Measurements from ENCODE around the gene NKPD1. TPM values are rescaled to one million over a fixed set of nuclear protein-coding genes. Genes with fewer than 3 reads are reported as not detected.

The NKPD1 gene
- total RNA-seq, 1 donor from 2014 or later: 0.13 TPM

GRCh38 chr19:45172611-45173208, 11.9 kb upstream of the NKPD1 start:
- no peak for DNase-seq (ENCODE audit: low read depth, low spot score)

GRCh38 chr19:45172173-45172572, 11.4 kb upstream of the NKPD1 start:
- DNase-seq (ENCODE audit: low read depth, low spot score): no peak

- DNase-seq (ENCODE audit: low read depth, low spot score): peak; percentile 72
Measured at GRCh38 chr19:45171211-45171623, 10.4 kb upstream of the NKPD1 start.

GRCh38 chr19:45170146-45171106, 9.6 kb upstream of the NKPD1 start:
- DNase-seq (ENCODE audit: low read depth, low spot score): no peak

- DNase-seq (ENCODE audit: low read depth, low spot score): no peak
Measured at GRCh38 chr19:45169602-45170001, 8.8 kb upstream of the NKPD1 start.

- no peak for DNase-seq (ENCODE audit: low read depth, low spot score)
Measured at GRCh38 chr19:45168767-45169351, 8.1 kb upstream of the NKPD1 start.

GRCh38 chr19:45166723-45167252, 6.0 kb upstream of the NKPD1 start:
- DNase-seq (ENCODE audit: low read depth, low spot score): no peak

- no peak for DNase-seq (ENCODE audit: low read depth, low spot score)
Measured at GRCh38 chr19:45164577-45165335, 4.0 kb upstream of the NKPD1 start.

GRCh38 chr19:45163751-45164460, 3.1 kb upstream of the NKPD1 start:
- DNase-seq (ENCODE audit: low read depth, low spot score): no peak

- no peak for DNase-seq (ENCODE audit: low read depth, low spot score)
Measured at GRCh38 chr19:45163156-45163555, 2.4 kb upstream of the NKPD1 start.

- DNase-seq (ENCODE audit: low read depth, low spot score): no peak
Measured at GRCh38 chr19:45162608-45163143, 1.9 kb upstream of the NKPD1 start.

GRCh38 chr19:45161738-45162607, 1.2 kb upstream of the NKPD1 start:
- DNase-seq (ENCODE audit: low read depth, low spot score): no peak

- no peak for DNase-seq (ENCODE audit: low read depth, low spot score)
Measured at GRCh38 chr19:45159971-45160324, 834 bp downstream of the NKPD1 start.

- no peak for DNase-seq (ENCODE audit: low read depth, low spot score)
Measured at GRCh38 chr19:45159210-45159970, 1.4 kb downstream of the NKPD1 start.

- DNase-seq (ENCODE audit: low read depth, low spot score): no peak
Measured at GRCh38 chr19:45158503-45159209, 2.1 kb downstream of the NKPD1 start.

- DNase-seq (ENCODE audit: low read depth, low spot score): no peak
Measured at GRCh38 chr19:45156751-45157150, 4.0 kb downstream of the NKPD1 start.

- no peak for DNase-seq (ENCODE audit: low read depth, low spot score)
Measured at GRCh38 chr19:45156011-45156630, 4.7 kb downstream of the NKPD1 start.

Data from pulmonary artery endothelial cell (primary cell).